Measurements from ENCODE around the gene PEAR1.

PEAR1 gene

DNA sequence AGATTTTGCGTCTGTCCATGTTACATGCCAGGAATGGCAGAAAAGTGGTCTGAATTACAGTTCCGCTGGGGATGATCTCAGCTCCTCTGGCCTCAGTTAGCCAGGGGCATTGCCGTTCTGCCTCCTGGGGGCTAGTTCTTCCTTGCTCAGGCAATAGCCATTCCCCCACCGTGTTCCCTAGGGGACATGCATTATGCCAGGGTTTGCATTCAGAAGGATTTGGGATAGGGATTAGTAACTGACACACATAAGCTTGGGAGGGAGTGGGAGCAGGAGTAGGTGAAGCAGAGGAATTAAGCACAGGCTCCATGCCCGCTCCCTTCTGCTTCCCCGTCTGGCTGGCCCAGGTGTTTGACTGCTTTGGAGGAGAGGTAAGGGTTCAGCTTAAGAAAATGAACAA is 39.6 kb downstream of the PEAR1 start:
- FAIRE-seq (no peak), DNase-seq (ENCODE audit: insufficient read length, low spot score) (no peak)

DNA sequence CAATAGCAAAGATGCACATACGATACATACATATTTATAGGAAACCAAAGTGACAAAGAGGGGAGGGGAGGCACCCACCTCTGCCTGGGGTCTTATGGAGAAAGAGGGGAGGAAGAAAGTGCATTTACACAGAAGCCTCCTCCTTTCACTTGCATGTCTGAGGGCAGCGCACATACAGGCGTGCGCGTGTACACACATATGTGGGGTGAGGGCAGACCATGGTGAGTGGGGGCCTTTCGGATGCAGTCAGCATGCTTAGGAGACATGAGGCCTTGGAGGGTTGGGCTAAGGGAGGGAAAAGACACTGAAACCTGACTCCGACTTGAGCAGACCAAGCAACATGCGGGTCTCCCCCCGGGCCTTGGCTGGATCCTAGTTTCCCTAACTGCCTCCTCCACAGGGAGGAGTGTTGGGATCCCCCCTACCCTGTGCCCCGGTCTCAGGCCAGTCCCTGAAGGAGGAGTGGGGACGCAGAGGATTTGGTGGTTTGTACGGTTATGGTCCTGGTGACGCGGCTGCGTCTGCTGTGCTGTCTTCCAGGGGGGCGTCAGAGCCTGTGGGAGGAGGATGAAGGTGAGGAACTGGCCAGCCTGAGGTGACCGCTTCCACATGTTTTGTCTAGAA is 42.1 kb downstream of the PEAR1 start:
- DNase-seq (ENCODE audit: insufficient read length, low spot score) = no peak

DNA sequence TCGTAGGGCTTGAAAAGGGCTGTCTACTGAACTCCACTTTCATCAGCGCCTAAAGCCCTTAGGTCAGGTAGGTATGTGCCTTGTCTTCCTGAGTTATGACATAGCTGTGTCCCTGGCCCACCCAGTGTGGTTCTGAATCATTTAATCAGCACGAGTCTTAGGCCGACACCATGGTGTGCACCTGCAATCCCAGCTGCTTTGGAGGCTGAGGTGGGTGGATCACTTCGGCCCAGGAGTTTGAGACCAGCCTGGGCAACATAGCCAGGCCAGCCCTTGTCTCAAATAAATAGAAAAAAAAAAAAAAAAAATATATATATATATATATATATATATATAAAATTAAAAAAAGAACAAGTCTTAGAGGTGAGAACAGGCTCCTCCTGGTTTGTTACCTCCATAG is 42.7 kb downstream of the PEAR1 start:
- FAIRE-seq (no peak), DNase-seq (ENCODE audit: insufficient read length, low spot score) (no peak)

More for the DNA sequence above, 42.1 kb downstream of the PEAR1 start:
- FAIRE-seq = no peak

DNA sequence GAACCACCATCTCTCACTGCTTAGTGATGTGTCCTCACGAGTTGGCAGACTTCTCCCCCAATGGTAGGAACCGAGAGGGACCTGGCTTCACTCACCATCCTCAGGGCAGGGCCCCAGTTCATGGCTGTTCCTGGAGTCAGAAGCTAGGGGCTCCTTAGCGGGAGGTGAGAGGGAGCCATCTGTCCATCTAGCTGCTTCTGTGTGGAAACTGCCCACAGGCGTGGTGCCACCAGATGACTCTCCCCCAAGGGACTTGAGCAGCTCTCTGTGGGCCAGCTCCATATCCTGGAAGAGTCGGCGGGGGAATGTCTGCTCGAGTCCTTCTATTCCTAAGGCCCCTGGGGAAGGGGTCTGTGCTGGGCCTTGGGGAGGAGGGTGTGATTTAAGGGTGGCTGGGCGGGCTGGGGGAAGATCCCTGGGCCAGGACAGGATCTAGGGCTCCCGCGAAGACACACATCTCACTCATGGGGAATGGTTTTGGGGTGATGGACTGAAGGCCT is 43.3 kb downstream of the PEAR1 start:
- no peak for DNase-seq (ENCODE audit: insufficient read length, low spot score)
- no peak for FAIRE-seq

DNA sequence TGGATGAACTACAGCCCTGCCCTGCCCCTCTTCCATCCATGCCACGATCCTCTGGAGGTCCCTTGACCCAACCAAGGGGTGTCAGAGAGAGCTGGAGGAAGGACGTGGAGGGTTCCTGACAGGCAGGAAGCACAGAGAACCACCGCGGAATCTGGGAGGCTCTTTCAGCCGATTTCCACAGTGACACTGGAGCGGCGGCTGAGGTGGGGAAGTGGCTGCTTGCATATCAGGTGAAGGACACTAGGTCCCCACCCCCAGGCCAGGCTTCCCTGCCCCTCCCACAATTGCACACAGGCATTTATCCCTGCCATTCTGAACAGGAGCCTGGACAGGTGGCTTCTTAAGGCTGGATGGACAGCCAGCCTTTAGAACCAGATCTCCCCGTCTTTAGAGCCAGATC is 44.4 kb downstream of the PEAR1 start:
- DNase-seq (ENCODE audit: insufficient read length, low spot score) = no peak
- FAIRE-seq = no peak

DNA sequence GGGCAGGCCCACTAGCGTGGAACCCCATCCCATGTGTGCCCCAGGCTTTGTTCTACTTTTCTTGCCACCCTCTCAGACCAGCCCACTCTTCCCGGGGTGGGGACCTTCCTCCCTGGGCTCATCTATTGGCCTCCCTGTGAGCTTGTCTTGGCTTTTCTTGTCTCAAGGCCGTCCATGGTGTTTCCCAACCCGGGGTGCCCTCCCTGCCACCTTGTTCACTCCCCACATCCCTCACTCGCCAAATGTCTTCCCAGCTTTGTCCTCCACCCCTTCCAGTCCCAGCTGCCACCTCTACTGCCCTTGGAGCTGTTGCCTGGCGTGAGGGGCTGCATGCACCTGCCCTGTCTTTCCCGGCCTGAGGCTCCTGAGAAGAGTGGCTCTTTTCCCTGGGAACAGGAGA is 45.3 kb downstream of the PEAR1 start:
- DNase-seq (ENCODE audit: insufficient read length, low spot score) = no peak
- no peak for FAIRE-seq

DNA sequence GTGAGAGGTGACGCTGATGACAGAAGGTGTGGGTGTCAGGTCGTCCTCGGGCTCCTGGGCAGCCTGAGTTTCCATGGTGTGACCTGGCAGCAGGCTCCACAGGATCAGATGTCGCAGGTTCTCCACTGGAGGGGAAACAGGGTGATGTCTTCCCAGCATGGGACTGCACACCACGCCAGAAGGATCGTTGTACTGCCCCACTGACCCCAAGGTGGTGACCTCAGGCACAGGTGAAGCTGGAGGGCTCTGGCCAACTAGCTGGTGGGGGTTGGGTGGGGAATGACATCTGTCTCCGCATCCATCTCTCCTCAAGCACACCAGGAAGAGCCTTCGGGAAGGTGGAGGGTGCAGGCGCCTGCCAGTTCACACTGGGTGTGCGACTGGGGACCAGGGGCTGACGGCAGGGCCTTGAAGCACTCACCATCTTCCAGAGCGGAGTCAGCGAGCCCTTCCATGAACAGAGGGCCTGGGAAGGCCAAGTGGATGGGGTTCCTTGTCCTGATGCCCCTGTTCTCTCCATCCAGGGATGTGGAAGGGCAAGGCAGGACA is 46.3 kb downstream of the PEAR1 start:
- DNase-seq (ENCODE audit: insufficient read length, low spot score) (no peak), FAIRE-seq (no peak)

DNA sequence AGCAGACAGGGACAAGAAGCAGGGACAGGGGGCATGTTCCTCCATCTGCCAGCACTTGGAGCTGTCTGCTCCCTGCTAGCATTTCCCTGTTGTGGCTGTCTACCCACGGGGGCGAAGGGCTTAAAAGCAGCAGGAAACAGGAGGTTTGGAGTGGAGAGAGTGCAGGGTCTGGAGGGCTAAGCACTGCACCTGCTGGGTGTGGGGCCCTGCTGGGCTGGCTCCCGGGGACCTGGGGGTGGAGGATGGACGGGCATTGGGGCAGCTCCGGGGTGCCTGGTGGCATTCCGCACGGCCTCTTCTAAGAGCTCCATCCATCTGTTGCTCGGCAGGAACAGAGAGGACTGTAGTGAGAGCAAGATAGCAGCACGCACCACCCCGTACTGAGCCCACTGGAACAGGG is 48.2 kb downstream of the PEAR1 start:
- no peak for FAIRE-seq
- no peak for DNase-seq (ENCODE audit: insufficient read length, low spot score)

DNA sequence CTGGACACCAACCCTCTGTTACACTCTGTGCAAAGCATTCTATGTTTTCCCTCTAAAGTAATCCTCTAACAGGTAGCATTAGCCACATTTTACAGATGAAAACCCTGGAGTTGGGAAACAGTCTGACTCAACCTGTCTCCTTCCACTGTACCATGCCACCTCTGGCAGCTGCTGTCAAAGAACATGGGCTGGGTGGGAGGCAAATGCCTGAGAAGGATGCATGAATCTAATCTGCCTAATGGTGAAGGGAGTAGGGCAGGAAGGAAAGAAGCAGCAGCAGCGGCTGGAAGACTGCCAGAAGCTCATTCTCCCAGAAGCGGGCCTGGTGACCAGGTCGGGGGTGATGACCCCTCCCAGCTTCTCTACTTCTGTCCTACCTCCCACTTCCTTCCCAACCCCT is 48.7 kb downstream of the PEAR1 start:
- no peak for FAIRE-seq
- DNase-seq (ENCODE audit: insufficient read length, low spot score) = no peak

DNA sequence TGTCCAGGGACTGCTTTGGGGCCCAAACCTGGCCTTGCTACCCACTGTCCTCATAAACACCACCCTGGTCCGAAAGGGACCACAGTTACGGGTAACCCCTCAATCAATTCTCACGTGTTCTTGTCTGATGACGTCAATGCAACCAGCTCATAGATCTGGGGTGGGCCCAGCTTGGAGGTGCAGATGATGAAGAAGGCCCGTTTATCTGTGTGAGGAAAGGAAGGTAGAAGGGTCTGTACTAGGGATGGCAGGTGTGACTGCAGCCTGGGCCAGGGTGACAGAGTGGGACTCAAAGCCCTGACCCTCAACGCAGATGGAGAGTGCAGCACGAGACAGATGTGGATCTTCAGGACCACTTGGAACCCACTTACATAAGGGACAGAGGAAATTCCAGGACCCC is 49.1 kb downstream of the PEAR1 start:
- FAIRE-seq = no peak
- no peak for DNase-seq (ENCODE audit: insufficient read length, low spot score)

DNA sequence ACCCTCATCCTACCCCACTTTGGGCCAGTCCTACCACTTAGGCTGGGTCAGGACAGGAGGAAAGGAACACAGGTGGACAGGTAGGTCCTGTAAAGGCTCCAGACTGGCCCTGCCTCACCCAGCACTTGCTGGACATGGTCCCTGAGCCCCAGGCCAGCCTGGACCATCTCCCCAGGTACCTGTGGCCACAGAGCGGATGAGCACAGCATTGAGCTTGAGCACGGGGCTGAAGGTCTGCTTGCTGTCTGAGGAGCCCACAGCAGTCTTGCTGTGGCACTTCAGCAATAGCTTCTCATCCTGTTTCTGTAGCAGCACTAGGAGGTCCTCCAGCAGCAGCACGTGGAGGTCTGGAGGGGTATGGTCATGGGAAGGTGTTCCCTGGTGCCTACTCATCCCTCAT is 50.2 kb downstream of the PEAR1 start:
- FAIRE-seq (no peak), DNase-seq (ENCODE audit: insufficient read length, low spot score) (no peak)

DNA sequence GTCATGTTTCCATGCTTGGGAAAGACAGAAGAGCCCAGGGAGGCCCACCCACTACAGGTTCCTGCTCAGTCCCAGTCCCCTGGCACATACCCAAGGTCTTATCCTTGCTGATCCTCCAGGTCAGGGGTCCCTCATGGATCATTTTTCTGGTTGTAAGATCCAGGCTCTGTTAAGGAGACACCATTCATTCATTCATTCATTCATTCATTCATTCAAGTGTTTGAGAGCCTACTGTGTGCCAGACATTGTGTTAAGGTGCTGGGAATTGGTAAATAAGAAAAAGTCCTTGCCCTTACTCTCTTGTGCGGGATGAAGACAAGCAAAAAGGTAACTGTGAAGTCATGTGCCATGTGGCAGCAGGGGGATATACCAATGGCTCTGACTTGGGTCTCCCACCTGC is 50.8 kb downstream of the PEAR1 start:
- FAIRE-seq (no peak), DNase-seq (ENCODE audit: insufficient read length, low spot score) (no peak)

DNA sequence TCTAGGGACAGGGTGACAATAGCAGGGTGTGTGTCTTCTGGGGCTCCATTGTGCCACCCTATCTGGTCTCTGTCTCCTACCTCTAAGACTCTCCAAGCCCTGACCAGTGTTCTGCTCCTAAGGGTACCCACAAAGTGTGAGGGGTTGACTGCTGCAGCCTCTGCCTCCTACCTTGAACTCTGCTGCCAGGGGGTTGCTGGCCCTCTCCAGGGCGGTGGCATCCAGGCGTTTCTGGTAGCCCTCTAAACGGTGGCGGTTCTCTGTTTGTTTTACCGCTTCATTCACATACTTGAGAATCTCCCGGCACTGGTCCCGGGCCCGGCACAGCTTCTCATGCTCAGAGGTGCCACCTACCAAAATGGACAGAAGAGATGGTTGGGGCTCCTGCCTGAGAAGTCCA is 51.3 kb downstream of the PEAR1 start:
- DNase-seq (ENCODE audit: insufficient read length, low spot score) = no peak
- no peak for FAIRE-seq

DNA sequence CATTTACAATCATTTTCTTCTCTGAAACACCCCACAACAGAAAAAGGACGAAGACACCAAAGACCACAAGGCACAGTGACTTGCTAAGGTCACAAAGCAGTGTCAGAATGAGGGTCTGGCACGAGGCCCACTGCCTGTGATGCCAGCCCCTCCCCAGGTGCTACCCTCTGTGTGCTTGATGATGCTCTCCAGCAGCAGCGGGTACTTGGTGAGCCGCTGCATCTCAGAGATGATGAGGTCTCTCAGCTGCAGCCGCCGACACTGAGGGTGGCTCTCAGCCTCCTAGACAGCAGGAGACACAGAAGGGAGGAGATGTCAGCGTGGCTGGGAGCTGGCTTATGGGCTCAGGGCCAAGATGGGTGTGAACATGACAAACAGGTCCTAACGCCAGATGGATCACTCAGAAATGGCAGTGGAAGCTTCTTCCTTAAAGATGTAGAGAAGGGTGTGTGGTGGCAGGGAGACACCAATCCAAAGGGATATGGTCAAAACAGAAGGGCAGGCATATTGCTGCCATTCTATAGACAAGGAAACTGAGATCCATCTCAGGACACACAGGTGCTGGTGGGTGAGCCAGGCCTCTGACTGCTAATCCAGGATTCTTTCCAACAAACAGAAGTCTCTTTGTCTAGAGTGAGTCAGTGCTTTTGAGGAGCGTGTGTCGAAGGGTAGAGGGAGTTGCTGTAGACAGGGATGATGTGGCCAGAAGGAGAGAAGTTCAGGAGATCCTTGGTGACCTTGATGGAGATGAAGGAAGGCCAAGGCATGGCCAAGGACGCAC is 52.6 kb downstream of the PEAR1 start:
- FAIRE-seq (no peak), DNase-seq (ENCODE audit: insufficient read length, low spot score) (no peak)

DNA sequence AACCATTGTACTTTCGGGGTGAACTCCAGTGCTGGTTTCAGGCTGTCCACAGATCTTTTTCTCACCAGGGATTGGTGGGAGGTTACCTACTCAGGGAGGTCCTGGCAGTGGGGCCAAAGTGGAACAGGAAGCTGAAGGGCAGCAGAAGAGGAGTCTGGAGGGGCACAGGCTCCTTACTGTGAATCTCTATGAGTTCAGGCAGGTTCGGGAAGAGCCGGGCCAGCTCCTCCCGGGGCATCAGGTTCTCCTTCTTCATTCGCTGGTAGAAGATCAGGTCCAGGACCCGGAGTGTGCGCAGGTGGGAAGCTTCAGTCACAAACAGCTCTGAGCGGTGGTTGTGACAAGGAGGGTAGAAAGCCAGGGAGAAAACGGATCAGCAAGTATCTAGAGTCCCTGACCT is 53.6 kb downstream of the PEAR1 start:
- no peak for DNase-seq (ENCODE audit: insufficient read length, low spot score)
- FAIRE-seq = no peak

DNA sequence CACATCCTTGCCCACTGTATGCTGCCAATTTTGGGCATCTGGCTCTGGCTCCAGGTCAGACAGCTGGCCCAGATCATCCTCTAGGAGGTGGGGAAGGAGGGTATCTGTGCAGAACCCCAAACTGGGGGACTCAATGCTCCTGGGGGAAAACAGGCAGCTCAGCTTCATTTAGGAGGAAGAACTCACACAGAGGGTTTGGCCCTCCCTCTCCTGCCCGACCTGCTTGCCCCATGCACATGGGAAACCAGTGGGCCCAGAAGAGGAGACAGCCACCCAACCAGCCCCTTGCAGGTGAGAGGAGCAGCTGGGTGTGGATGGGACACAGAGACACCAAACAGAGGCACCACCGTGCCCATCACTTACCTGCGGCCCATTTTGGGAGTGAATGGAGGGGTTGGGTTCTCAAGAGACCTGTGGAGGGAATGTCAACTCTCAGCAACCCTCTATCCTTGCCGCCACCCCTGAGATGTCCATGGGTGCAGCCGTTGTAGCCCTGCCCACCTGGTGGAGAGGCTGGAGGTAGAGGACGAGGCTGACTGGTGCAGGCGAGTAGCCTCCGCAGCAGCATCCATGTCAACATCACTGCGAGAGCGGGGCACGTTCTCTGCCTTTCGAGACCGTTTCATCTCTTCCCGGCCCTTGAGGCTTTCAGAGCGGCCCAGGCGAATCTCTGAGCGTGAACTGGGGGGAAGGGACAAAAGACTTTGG is 54.5 kb downstream of the PEAR1 start:
- FAIRE-seq (no peak), DNase-seq (ENCODE audit: insufficient read length, low spot score) (no peak)

DNA sequence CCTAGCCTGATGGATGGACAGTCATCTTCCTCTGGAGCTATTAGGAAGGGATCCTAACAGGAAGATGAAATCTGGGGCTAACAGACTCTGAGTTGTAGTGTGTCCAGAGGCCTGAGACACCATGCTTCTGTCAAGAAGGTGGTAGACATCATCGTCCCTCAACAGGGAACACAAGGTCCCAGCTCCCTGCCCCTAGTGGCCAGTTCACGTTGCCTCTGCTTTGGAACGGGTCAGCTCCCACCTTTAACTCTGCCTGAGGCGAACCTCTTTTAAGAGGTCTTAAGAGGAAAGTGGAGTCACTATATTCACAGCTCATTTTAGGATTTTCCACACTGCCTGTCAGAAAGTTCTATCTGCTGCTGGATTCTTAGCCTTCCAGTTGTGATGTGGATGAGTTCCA is 55.2 kb downstream of the PEAR1 start:
- no peak for FAIRE-seq
- DNase-seq (ENCODE audit: insufficient read length, low spot score) = no peak

DNA sequence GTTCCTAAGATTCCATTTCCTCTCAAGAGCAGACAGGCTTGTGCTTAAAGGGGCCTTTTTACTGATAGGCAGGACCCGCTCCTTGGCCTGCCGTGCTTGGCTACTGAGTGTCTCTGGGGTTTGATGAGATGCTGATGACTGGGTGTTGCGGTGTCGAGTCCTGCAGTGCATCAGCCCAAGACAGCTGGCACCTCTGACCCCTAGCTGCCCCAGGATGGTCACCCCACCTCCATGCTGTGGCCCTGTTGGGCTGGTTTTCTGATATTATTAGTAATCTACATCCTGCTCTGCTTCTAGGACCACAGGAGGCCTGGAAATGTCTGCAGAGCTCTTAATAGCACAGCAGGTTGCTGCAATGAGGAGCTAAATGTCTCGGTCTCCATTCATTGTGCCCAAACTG is 55.6 kb downstream of the PEAR1 start:
- no peak for FAIRE-seq

DNA sequence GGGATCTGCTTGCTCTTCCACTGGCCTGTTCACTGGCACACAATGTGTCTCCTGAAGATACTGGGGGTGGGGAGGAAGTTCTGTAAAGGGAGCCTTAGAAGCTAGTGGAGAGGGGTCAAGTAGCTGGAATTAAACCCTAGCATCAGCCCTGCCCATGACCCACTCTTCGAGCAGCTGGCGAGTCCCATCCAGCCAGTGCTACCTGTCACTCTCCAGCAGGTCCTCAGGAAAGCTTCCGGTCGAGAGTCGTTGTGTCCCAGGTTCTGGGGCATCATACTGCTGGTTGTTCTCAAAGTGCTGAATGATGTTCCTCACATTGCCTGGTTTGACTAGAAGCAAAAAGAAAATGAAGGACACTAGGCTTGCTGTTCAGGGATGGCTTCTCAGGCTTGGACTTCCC is 57.9 kb downstream of the PEAR1 start:
- no peak for FAIRE-seq
- no peak for DNase-seq (ENCODE audit: insufficient read length, low spot score)

More for the DNA sequence above, 55.6 kb downstream of the PEAR1 start:
- no peak for DNase-seq (ENCODE audit: insufficient read length, low spot score)

DNA sequence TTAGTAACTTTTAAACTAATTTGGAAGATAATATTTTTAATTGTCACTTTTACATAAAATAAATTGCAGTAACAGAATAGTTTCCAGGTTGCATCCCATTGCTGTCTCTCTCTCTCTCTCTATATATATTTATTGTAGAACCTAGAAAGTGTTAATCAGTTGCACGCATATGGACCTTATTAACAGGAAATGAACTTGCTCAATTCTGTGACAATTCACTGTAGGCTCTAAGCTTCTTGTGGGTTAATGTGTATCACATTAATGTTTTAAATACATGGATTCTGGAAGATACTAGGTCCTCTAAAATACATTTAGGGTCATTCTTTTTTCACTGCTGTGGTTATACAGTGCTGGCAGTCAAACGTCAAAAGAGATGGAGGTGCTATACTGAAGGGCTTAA is 60.1 kb downstream of the PEAR1 start:
- DNase-seq (ENCODE audit: insufficient read length, low spot score) (no peak), FAIRE-seq (no peak)

DNA sequence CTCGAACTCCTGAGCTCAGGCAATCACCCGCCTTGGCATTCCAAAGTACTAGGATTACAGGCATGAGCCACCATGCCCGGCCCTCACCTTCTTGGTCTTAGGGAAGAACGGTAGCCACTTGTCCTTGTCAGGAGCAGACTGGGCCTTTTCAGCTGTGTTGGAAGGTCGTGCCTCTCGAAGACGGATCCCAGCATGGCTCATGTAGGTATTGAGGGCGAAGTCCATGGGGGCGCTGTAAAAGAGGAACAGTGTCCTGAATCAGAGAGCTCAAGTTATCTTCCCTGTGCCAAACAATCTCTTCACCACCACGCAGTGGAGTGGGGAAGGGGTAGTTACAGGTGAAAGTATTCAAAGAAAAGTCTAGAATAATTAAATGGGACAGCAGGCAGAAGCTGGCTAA is 62.8 kb downstream of the PEAR1 start:
- FAIRE-seq = no peak
- no peak for DNase-seq (ENCODE audit: insufficient read length, low spot score)

DNA sequence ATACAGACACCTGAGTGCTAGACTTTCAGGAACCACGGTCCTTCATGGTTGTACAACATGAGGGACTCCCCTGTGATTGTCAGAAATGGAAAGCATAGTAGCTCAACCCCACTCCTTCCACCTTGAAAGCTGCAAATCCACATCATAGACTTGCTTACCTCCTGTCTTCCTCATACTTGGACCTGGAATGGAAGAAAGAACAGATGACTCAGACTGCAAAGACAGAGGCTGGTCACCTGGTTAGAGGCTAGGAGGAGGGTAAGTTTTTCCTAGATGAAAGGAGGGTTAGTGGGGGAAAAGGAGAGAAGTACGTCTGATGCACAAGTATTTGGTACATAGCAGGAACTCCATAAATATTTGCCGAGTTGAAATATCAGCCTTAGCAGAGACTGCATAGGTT is 64.1 kb downstream of the PEAR1 start:
- DNase-seq (ENCODE audit: insufficient read length, low spot score) (no peak), FAIRE-seq (no peak)
